ENCODE results near the gene CSMD2. TPM values are rescaled to one million over a fixed set of nuclear protein-coding genes. Genes with fewer than 3 reads are reported as not detected.

The CSMD2 gene
- total and polyA plus RNA-seq, 2 donors from 2014 or later: 0.47 TPM; not detected in 1

- intact Hi-C loops (cut with DNase I): no loop called here
- no peak for TF ChIP-seq CTCF (IDR thresholded peaks at IDR 0.05; ENCODE audit: borderline replicate concordance, extremely low read depth, insufficient read depth)
- H3K4me3 ChIP-seq (ENCODE audit: low read length in 3 of 3): no peak overlapping the region
- no peak for DNase-seq
- no peak for FAIRE-seq
- H3K27me3 ChIP-seq (ENCODE audit: control insufficient read depth, insufficient read depth, low read length): no peaks in the 10 kb centered on the region
- no peak overlapping the region for H3K9ac ChIP-seq (ENCODE audit: low read length in 3 of 3)
- H3K27ac ChIP-seq (ENCODE audit: low read depth in 2 of 2, low read length in 2 of 2): no peak overlapping the region
- H3K4me1 ChIP-seq (ENCODE audit: control insufficient read depth in 2 of 3, insufficient read depth in 2 of 3, low read depth in 1 of 3, low read length in 3 of 3): no peaks in the 10 kb centered on the region
- no peaks in the 10 kb centered on the region for H3K36me3 ChIP-seq (ENCODE audit: control insufficient read depth in 2 of 3, insufficient read depth in 3 of 3, low read length in 3 of 3)
- no peaks in the 10 kb centered on the region for H3K9me3 ChIP-seq (ENCODE audit: control insufficient read depth in 2 of 3, insufficient read depth in 1 of 3, low read length in 3 of 3)
These were observed 496.3 kb downstream of the CSMD2 start for GRCh38 chr1:33668695-33669094.

GRCh38 chr1:33667386-33668282 is 497.4 kb downstream of the CSMD2 start:
- Histone ChIP-seq H3K9ac (ENCODE audit: low read length in 3 of 3) (no peak overlapping the region), H3K4me3 (ENCODE audit: low read length in 3 of 3) (no peak overlapping the region), H3K9me3 (ENCODE audit: control insufficient read depth in 2 of 3, insufficient read depth in 1 of 3, low read length in 3 of 3) (no peaks in the 10 kb centered on the region), H3K27me3 (ENCODE audit: control insufficient read depth, insufficient read depth, low read length) (no peaks in the 10 kb centered on the region), H3K4me1 (ENCODE audit: control insufficient read depth in 2 of 3, insufficient read depth in 2 of 3, low read depth in 1 of 3, low read length in 3 of 3) (no peaks in the 10 kb centered on the region), H3K36me3 (ENCODE audit: control insufficient read depth in 2 of 3, insufficient read depth in 3 of 3, low read length in 3 of 3) (no peaks in the 10 kb centered on the region), H3K27ac (ENCODE audit: low read depth in 2 of 2, low read length in 2 of 2) (no peak overlapping the region)
- no peak for TF ChIP-seq CTCF (IDR thresholded peaks at IDR 0.05; ENCODE audit: borderline replicate concordance, extremely low read depth, insufficient read depth)
- FAIRE-seq (no peak), DNase-seq (no peak)
- intact Hi-C loops (cut with DNase I): no loop called here

GRCh38 chr1:33666616-33667015 is 498.4 kb downstream of the CSMD2 start:
- H3K4me1 ChIP-seq (ENCODE audit: control insufficient read depth in 2 of 3, insufficient read depth in 2 of 3, low read depth in 1 of 3, low read length in 3 of 3): no peaks in the 10 kb centered on the region
- H3K27ac ChIP-seq (ENCODE audit: low read depth in 2 of 2, low read length in 2 of 2): no peak overlapping the region
- no peak for TF ChIP-seq CTCF (IDR thresholded peaks at IDR 0.05; ENCODE audit: borderline replicate concordance, extremely low read depth, insufficient read depth)
- H3K4me3 ChIP-seq (ENCODE audit: low read length in 3 of 3): no peak overlapping the region
- intact Hi-C loops (cut with DNase I): no loop called here
- no peaks in the 10 kb centered on the region for H3K9me3 ChIP-seq (ENCODE audit: control insufficient read depth in 2 of 3, insufficient read depth in 1 of 3, low read length in 3 of 3)
- no peak for FAIRE-seq
- H3K9ac ChIP-seq (ENCODE audit: low read length in 3 of 3): no peak overlapping the region
- DNase-seq: no peak
- H3K27me3 ChIP-seq (ENCODE audit: control insufficient read depth, insufficient read depth, low read length): no peaks in the 10 kb centered on the region
- no peaks in the 10 kb centered on the region for H3K36me3 ChIP-seq (ENCODE audit: control insufficient read depth in 2 of 3, insufficient read depth in 3 of 3, low read length in 3 of 3)

Measured in kidney (tissue), 14 donors.